KOPT-K1 (cell line): ENCODE results near the gene MVB12A.

Experiments
- H3K27ac ChIP-seq: fragments of 200-600 bp; sonication (generic); 2 replicates; pipeline ENCODE4 v1.5.1; 2016; ENCODE audit warnings: antibody characterized with exemption, mild to moderate bottlenecking, low read depth, low read length; ENCODE audit not compliant: poor library complexity, severe bottlenecking
- H3K36me3 ChIP-seq: fragments of 200-600 bp; sonication (generic); 2 replicates; pipeline ENCODE4 v1.5.1; 2017; ENCODE audit warnings: antibody characterized with exemption, mild to moderate bottlenecking, low read length, moderate library complexity; ENCODE audit not compliant: insufficient read depth
- H3K9me3 ChIP-seq: fragments of 200-600 bp; sonication (generic); 2 replicates; pipeline ENCODE4 v1.5.1; 2017; ENCODE audit warnings: antibody characterized with exemption, low read length, mild to moderate bottlenecking; ENCODE audit not compliant: insufficient read depth, poor library complexity, severe bottlenecking

Gene MVB12A

GRCh38 chr19:17419621-17420474 is at the start of gene MVB12A:
Gene MVB12A (plus strand): TSS chr19:17420047. CDS start chr19:17420136, 89 bp downstream.
- Histone ChIP-seq H3K36me3 (no peaks in the 10 kb centered on the region; the same call in 1 of the 2 replicates), H3K27ac (peak within 1 kb of the TSS; percentile 81)

GRCh38 chr19:17376935-17377600 is 42.8 kb upstream of the MVB12A start, which contains the start of gene PLVAP:
Gene PLVAP (minus strand): TSS chr19:17377342. CDS start chr19:17377288, 54 bp downstream.
- no peaks in the 10 kb centered on the region for H3K36me3 ChIP-seq
- no peak within 1 kb of the TSS for H3K27ac ChIP-seq
- no peaks in the 10 kb centered on the region for H3K9me3 ChIP-seq

More at GRCh38 chr19:17419621-17420474, at the start of gene MVB12A:
- H3K9me3 ChIP-seq: no peaks in the 10 kb centered on the region

DNA sequence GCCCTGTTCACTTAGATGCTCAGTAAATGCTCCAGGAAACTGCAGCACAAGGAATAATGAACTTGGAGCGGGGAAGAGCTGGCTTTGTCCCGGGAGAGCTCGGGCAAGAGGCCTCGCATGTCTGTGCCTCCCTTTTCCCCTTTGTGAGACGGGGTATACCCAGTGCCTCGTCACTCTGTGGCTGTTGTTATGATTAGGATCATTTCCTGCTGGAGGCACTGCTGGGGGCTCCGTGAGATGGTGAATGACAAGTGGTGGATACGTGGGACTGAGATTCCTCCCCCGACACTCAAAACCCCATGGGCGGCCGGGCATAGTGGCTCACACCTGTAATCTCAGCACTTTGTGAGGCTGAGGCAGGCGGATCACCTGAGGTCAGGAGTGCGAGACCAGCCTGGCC is 41.6 kb upstream of the MVB12A start:
- no peak overlapping the region for H3K27ac ChIP-seq
- no peaks in the 10 kb centered on the region for H3K9me3 ChIP-seq
- no peaks in the 10 kb centered on the region for H3K36me3 ChIP-seq

DNA sequence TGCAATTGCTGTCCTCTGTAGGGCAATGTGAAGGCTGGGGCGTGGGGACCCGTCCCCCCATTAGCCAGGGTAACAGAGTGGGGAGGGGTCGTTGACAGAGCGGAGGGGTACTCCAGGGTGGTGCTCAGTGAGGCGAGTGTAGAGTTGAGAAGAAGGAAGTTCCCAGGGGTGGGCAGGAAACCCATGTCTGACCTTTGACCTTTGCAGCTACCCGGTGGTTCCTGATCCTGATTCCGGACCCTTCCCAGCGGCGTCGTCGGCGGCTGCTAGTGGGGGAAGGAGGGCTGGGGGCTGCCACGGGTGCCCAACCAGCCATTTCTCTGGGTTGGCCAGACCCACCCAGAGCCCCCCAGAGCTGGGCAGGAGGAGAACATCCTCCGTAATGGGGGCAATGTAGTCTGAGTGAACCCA is 40.6 kb upstream of the MVB12A start:
- Histone ChIP-seq H3K27ac (no peak overlapping the region), H3K9me3 (no peaks in the 10 kb centered on the region), H3K36me3 (no peaks in the 10 kb centered on the region)

DNA sequence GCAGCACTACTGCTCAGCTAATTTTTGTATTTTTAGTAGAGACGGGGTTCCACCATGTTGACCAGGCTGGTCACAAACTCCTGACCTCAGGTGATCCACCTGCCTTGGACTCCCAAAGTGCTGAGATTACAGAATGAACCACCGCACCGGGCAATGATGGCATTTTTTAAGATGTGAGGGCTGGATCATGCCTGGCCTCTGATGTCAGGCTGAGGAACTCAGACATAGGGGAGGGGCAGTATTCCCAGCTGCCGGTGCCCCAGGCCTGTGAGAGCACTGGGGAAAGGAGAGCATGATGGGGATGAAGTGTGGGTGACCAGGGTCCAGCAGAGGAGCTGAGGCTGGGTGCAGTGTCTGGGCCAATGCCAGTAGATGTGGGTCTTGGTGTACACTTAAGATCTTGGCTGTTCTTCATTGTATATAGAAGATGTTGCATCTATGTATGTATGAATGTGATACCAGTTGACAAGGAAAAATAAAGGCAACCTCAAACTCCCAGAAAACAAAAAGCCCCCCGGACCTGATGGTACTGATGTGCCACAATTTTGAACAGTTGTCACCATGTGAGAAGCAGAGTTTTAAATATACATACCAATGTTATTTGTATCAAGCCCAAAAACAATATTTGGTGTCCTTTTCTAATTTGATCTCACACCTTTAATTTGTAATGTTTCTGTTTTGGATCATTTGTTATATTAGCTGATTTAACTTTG is 39.3 kb upstream of the MVB12A start:
- Histone ChIP-seq H3K9me3 (no peaks in the 10 kb centered on the region), H3K36me3 (no peaks in the 10 kb centered on the region), H3K27ac (no peak overlapping the region)

- Histone ChIP-seq H3K36me3 (no peaks in the 10 kb centered on the region), H3K27ac (no peak overlapping the region), H3K9me3 (peaks cover 12% of the 10 kb centered on the region)
Observed at GRCh38 chr19:17385878-17386611, 33.8 kb upstream of the MVB12A start.

DNA sequence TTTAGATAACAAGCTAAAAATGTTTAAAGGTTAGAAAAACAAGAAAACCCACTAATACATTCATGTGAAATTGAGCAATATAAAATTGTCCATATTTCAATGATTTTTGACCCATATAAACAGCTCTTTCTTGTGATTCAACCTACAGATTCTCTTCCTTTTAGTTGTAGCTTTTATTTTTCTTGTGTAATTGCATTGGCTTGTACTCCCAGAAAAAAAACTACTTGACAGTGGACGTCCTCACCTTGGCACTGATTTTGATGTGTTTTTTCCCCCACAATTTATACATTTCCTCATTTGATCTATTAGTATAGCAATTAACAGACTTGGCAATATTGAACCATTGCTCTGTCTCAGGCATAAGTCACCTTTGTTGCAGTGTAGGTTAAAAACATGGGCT is 30.6 kb upstream of the MVB12A start:
- Histone ChIP-seq H3K36me3 (no peaks in the 10 kb centered on the region), H3K27ac (no peak overlapping the region), H3K9me3 (peaks cover 12% of the 10 kb centered on the region)

- no peaks in the 10 kb centered on the region for H3K36me3 ChIP-seq
- H3K9me3 ChIP-seq: peaks cover 12% of the 10 kb centered on the region
- H3K27ac ChIP-seq: no peak overlapping the region
Observed at GRCh38 chr19:17389957-17390664, 29.7 kb upstream of the MVB12A start.

GRCh38 chr19:17390665-17391370 is 29.0 kb upstream of the MVB12A start:
- no peaks in the 10 kb centered on the region for H3K36me3 ChIP-seq
- peaks cover 12% of the 10 kb centered on the region for H3K9me3 ChIP-seq
- no peak overlapping the region for H3K27ac ChIP-seq

GRCh38 chr19:17391371-17392151 is 28.3 kb upstream of the MVB12A start:
- Histone ChIP-seq H3K36me3 (no peaks in the 10 kb centered on the region), H3K27ac (peak overlapping the region; percentile 8), H3K9me3 (peaks cover 12% of the 10 kb centered on the region)

GRCh38 chr19:17393002-17393401 is 26.8 kb upstream of the MVB12A start:
- H3K9me3 ChIP-seq: peaks cover 12% of the 10 kb centered on the region
- H3K36me3 ChIP-seq: peaks cover 10% of the 10 kb centered on the region; the same call in 1 of the 2 replicates
- H3K27ac ChIP-seq: no peak overlapping the region

DNA sequence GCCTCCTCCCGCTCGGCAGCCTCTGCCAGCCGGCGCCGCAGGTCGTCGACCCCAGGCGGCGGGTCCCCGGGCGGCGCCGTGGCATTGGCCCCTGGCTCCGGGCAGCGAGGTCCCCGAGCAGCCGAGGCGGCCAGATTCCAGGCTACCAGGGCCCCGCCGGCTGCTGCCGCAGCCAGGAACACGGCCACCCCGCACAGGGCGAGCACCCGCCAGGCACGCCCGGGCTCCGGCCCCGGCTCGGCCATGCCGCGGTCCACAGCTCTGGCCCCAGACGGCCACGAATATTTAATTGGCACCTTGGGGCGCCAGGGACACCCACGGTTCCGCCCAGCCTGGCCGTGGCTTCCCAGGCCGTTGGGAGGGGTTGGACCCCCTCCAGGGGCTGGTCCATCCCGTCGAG is 25.9 kb upstream of the MVB12A start, which contains the start of gene CCDC194:
TSS of gene CCDC194 (minus strand) at position 283 of the 400 bp plus-strand sequence. CDS start at position 245, 38 bp downstream.
- Histone ChIP-seq H3K36me3 (peaks cover 10% of the 10 kb centered on the region; the same call in 1 of the 2 replicates), H3K9me3 (peaks cover 10% of the 10 kb centered on the region), H3K27ac (peak within 1 kb of the TSS; percentile 34)

DNA sequence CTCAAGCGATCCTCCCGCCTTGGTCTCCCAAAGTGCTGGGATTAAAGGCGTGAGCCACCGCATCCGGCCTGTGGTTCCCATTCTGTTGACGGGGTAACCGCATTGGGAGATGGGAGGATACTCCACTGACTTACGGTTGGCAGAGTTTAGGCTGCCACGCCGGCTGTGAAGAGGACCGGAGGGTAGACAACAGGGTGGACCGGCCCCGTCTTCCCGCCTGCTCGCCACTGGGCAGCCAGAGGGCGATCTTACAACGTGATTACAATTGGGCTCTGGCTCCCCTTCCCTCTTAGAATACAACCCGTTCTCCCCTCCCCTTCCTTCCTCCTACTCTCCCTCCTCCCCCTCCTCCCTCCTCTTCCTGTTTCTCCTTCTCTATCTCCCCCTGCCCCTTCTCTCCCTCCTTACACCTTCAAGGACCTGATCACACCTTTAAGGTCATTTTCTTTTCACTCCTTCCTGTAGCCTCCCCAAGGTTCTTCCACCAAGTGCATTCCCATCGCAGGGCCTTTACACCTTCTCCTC is 24.9 kb upstream of the MVB12A start:
- H3K9me3 ChIP-seq: no peaks in the 10 kb centered on the region
- peaks cover 14% of the 10 kb centered on the region for H3K36me3 ChIP-seq
- H3K27ac ChIP-seq: peak overlapping the region; percentile 34
